Measurements from ENCODE around the gene TNFRSF4. TPM values are rescaled to one million over a fixed set of nuclear protein-coding genes. Genes with fewer than 3 reads are reported as not detected.
A peak's percentile ranks its signal among the peaks of the same experiment; 100 is the strongest.
"Not testable (repeated sequence)": the region's sequence is repeated elsewhere in the genome, so short reads cannot be mapped to it uniquely, and the experiment has no call there.

Gene TNFRSF4
- total RNA-seq, 3 donors from 2014 or later (not counting 1 experiment from before 2014, with no cell fraction given) = 14.3 to 26.5 (median 15.7) TPM

DNA sequence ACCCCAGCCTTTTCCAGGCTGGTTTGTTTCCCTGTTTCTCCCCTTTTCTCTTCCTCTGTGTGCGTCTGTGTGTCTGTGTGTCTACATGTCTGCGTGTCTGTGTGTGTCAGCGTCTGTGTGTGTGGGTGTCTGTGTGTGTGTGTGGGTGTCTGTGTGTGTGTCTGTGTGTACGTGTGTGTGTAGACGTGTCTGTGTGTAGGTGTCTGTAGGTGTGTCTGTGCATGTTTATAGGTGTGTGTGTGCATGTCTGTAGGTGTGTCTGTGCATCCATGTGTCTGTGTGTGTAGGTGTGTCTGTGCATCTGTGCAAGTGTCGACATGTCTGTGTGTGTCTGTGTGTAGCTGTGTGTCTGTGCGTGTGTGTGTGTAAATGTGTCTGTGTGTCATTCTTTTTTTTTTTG, 37.0 kb downstream of the TNFRSF4 start:
- WGBS (ENCODE audit: insufficient coverage) = 85% methylated on average over 6 of the region's 7 CpGs
- no peaks in the 10 kb centered on the region for H3K36me3 ChIP-seq (ENCODE audit: control insufficient read depth, insufficient read depth, low read length)
- H3K4me1 ChIP-seq (ENCODE audit: control insufficient read depth, insufficient read depth, low read length) = peaks cover 35% of the 10 kb centered on the region
- Mint-ChIP-seq H3K27ac (no peak overlapping the region), H3K27me3 (ENCODE audit: low read depth in 2 of 2) (peaks cover 0 to 23% of the 10 kb centered on the region in 2 donors), H3K4me3 (no peak overlapping the region), H3K9me3 (no peaks in the 10 kb centered on the region), H3K36me3 (no peaks in the 10 kb centered on the region), H3K4me1 (peaks cover 8 to 19% of the 10 kb centered on the region in 2 donors)
- ATAC-seq = no peak
- H3K27me3 ChIP-seq (ENCODE audit: control insufficient read depth, insufficient read depth, low read length) = peaks cover 2% of the 10 kb centered on the region
- H3K27ac ChIP-seq (ENCODE audit: low read length) = no peak overlapping the region
- no peak for DNase-seq
- H3K4me3 ChIP-seq (ENCODE audit: low read length) = no peak overlapping the region
- TF ChIP-seq, protein P1, sequence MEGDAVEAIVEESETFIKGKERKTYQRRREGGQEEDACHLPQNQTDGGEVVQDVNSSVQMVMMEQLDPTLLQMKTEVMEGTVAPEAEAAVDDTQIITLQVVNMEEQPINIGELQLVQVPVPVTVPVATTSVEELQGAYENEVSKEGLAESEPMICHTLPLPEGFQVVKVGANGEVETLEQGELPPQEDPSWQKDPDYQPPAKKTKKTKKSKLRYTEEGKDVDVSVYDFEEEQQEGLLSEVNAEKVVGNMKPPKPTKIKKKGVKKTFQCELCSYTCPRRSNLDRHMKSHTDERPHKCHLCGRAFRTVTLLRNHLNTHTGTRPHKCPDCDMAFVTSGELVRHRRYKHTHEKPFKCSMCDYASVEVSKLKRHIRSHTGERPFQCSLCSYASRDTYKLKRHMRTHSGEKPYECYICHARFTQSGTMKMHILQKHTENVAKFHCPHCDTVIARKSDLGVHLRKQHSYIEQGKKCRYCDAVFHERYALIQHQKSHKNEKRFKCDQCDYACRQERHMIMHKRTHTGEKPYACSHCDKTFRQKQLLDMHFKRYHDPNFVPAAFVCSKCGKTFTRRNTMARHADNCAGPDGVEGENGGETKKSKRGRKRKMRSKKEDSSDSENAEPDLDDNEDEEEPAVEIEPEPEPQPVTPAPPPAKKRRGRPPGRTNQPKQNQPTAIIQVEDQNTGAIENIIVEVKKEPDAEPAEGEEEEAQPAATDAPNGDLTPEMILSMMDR (IDR thresholded peaks at IDR 0.05) = no peak
- intact Hi-C loops (cut with micrococcal nuclease) = no loop called here
- no peaks in the 10 kb centered on the region for H3K9me3 ChIP-seq (ENCODE audit: control insufficient read depth, insufficient read depth, low read length)

DNA sequence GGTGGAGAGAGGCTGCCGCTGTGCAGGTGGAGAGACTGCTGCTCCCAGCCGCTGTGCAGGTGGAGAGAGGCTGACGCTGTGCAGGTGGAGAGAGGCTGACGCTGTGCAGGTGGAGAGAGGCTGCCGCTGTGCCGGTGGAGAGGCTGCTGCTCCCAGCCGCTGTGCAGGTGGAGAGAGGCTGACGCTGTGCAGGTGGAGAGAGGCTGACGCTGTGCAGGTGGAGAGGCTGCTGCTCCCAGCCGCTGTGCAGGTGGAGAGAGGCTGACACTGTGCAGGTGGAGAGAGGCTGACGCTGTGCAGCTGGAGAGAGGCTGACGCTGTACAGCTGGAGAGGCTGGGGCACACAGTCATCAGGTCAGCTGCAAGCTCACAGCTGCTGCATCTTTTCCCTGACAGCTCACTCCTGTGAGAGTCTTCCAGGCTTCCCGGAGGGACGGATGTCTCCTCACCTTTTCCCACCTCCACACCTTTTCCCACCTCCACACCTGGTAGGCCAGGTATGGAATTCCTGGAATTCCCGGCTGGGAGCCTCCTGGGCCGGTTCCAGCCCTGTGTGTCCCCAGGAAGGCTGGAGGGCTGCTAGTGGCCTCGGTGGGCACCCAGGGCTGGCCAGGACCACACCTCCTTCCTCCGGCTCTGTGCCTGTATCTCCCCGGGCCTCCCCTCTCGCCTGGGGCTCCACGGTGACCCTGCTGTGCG, 37.7 kb downstream of the TNFRSF4 start:
- H3K27ac ChIP-seq (ENCODE audit: low read length); H3K36me3 ChIP-seq (ENCODE audit: control insufficient read depth, insufficient read depth, low read length); H3K9me3 ChIP-seq (ENCODE audit: control insufficient read depth, insufficient read depth, low read length); H3K27me3 ChIP-seq (ENCODE audit: control insufficient read depth, insufficient read depth, low read length); intact Hi-C loops (cut with micrococcal nuclease); DNase-seq; H3K36me3 Mint-ChIP-seq; H3K27ac Mint-ChIP-seq; ATAC-seq; H3K4me3 Mint-ChIP-seq; H3K9me3 Mint-ChIP-seq; H3K4me3 ChIP-seq (ENCODE audit: low read length): not testable (repeated sequence)
- peaks cover 35% of the 10 kb centered on the region for H3K4me1 ChIP-seq (ENCODE audit: control insufficient read depth, insufficient read depth, low read length)
- Mint-ChIP-seq H3K4me1 (peaks cover 4 to 16% of the 10 kb centered on the region in 2 donors), H3K27me3 (ENCODE audit: low read depth in 2 of 2) (peaks cover 0 to 21% of the 10 kb centered on the region in 2 donors)
- 69% methylated on average over 22 of the region's 22 CpGs for WGBS (ENCODE audit: insufficient coverage)

DNA sequence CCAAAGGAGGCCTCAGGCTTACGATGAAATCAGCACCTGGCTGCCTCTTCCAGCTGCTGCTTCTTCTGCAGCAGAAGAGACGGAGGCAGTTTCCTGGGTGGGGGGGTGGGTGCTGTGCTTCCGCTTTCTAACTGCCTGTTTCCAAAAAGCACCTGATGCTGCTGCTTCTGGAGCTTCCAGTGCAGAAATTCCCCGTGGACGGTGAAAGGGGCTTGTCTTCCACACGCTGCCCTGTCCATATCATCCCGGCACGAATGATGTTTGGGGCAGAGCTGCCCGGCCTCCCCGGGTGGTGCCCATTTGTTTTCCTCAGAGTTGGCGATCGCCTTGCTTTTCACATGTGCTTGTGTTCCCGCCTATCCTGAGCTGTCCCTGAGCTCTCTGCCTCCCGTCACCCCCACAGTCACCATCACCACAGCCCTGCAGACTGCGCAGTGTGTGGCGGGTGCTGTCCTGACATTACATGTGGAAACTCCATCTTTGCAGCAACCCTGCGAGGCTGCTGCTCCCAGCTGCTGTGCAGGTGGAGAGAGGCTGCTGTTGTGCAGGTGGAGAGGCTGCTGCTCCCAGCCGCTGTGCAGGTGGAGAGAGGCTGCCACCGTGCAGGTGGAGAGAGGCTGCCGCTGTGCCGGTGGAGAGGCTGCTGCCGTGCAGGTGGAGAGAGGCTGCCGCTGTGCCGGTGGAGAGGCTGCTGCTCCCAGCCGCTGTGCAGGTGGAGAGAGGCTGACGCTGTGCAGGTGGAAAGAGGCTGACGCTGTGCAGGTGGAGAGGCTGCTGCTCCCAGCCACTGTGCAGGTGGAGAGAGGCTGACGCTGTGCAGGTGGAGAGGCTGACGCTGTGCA, 38.5 kb downstream of the TNFRSF4 start:
- no peaks in the 10 kb centered on the region for H3K36me3 ChIP-seq (ENCODE audit: control insufficient read depth, insufficient read depth, low read length)
- ATAC-seq (no peak), DNase-seq (peak in 1 of 2 donors; percentile 40)
- no peak overlapping the region for H3K4me3 ChIP-seq (ENCODE audit: low read length)
- H3K9me3 ChIP-seq (ENCODE audit: control insufficient read depth, insufficient read depth, low read length) = no peaks in the 10 kb centered on the region
- Mint-ChIP-seq H3K36me3 (no peaks in the 10 kb centered on the region), H3K27ac (no peak overlapping the region), H3K4me3 (no peak overlapping the region), H3K27me3 (ENCODE audit: low read depth in 2 of 2) (peaks cover 0 to 19% of the 10 kb centered on the region in 2 donors), H3K4me1 (peaks cover 4 to 12% of the 10 kb centered on the region in 2 donors), H3K9me3 (no peaks in the 10 kb centered on the region)
- TF ChIP-seq, protein P1 (IDR thresholded peaks at IDR 0.05) = no peak
- H3K27ac ChIP-seq (ENCODE audit: low read length) = no peak overlapping the region
- 86% methylated on average over 29 of the region's 29 CpGs for WGBS (ENCODE audit: insufficient coverage)
- peaks cover 6% of the 10 kb centered on the region for H3K27me3 ChIP-seq (ENCODE audit: control insufficient read depth, insufficient read depth, low read length)
- peaks cover 41% of the 10 kb centered on the region for H3K4me1 ChIP-seq (ENCODE audit: control insufficient read depth, insufficient read depth, low read length)
- intact Hi-C loops (cut with micrococcal nuclease) = no loop called here

DNA sequence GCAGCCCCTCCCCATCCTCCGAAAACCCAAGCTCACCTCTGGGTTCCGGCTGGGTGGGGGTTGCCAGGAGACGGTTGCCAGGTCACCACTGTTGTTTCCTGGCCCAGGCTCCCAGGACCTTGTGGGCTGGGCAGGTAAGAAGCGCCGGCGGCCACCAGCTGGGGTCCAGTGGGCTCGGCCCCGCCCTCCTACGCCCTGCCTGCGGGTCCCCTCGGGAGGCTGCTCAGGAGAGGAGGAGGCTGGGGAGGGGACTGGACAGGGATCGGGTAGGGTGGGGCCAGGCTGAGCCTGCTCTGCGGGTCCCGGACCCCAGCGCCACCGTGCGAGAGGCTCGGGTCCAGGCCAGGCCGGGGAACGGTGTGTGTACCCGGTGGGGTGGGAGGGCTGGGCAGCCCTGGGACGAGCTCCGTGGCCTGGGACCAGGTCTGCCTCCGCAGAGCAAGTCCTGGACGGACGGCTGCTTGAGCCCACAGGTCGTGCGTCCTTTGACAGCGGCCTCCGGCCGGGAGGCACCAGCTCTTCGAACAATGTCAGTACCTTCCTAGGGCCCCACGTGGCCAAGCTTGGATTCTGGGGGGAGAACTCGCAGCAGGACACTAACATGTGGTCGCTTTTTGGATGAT, 40.0 kb downstream of the TNFRSF4 start, which contains the start of gene TTLL10:
Gene TTLL10, plus strand, starts transcription at position 88 of the 623 bp plus-strand sequence. CDS start 5,336 bp downstream, outside the sequence.
- H3K27ac ChIP-seq (ENCODE audit: low read length) = no peak within 1 kb of the TSS
- no peaks in the 10 kb centered on the region for H3K9me3 Mint-ChIP-seq
- no peaks in the 10 kb centered on the region for H3K9me3 ChIP-seq (ENCODE audit: control insufficient read depth, insufficient read depth, low read length)
- H3K27ac Mint-ChIP-seq = no peak within 1 kb of the TSS
- H3K4me3 Mint-ChIP-seq = peak within 1 kb of the TSS; percentile 40
- peaks cover 4 to 12% of the 10 kb centered on the region in 2 donors for H3K4me1 Mint-ChIP-seq
- no peaks in the 10 kb centered on the region for H3K36me3 Mint-ChIP-seq
- 22% methylated on average over 35 of the region's 35 CpGs for whole genome bisulfite sequencing (ENCODE audit: insufficient coverage)
- H3K36me3 ChIP-seq (ENCODE audit: control insufficient read depth, insufficient read depth, low read length) = no peaks in the 10 kb centered on the region
- no peak within 1 kb of the TSS for H3K4me3 ChIP-seq (ENCODE audit: low read length)
- peaks cover 8% of the 10 kb centered on the region for H3K27me3 ChIP-seq (ENCODE audit: control insufficient read depth, insufficient read depth, low read length)
- ATAC-seq = peak; percentile 38 to 76 (median 68)
- intact Hi-C loops (cut with micrococcal nuclease) = loop anchor here (5.0 kb wide), 1 partner anchor 33 kb away; the partner anchor contains the start of gene TNFRSF18
- TF ChIP-seq, protein P1 (IDR thresholded peaks at IDR 0.05) = no peak
- DNase-seq = peak; percentile 37 to 80
- H3K27me3 Mint-ChIP-seq (ENCODE audit: low read depth in 2 of 2) = peaks cover 0 to 23% of the 10 kb centered on the region in 2 donors
- peaks cover 55% of the 10 kb centered on the region for H3K4me1 ChIP-seq (ENCODE audit: control insufficient read depth, insufficient read depth, low read length)
